CD4-positive, alpha-beta memory T cell (primary cell): ENCODE data around the gene ELP4. TPM values are rescaled to one million over a fixed set of nuclear protein-coding genes. Genes with fewer than 3 reads are reported as not detected.

Experiments
- CTCF ChIA-PET: fragments of 350-600 bp; sonication (Branson Sonifier 250); formaldehyde crosslinking; loops from one replicate; lab custom pipeline; 2021; ENCODE audit warnings: inconsistent platforms; ENCODE audit not compliant: partially characterized antibody; lab: Charles Lee
- POLR2A ChIA-PET: fragments of 350-600 bp; sonication (Branson Sonifier 250); formaldehyde crosslinking; loops from one replicate; lab custom pipeline; 2021; ENCODE audit not compliant: partially characterized antibody; lab: Charles Lee
- DNase-seq, 5 donors: peaks; one replicate each; pipeline versions ENCODE4 v3.0.0 to v3.0.0-alpha.2; 2020 to 2022; ENCODE audit warnings: mixed read lengths in 1 of 5
- H3K27ac ChIP-seq: one replicate; pipeline ENCODE4 v1.7.0; 2013; ENCODE audit warnings: low read depth, low read length
- H3K27me3 ChIP-seq: 2 replicates; pipeline ENCODE4 v1.7.0; 2013; ENCODE audit warnings: mild to moderate bottlenecking, low read length, moderate library complexity; ENCODE audit not compliant: insufficient read depth
- H3K36me3 ChIP-seq: 2 replicates; pipeline ENCODE4 v1.7.0; 2013; ENCODE audit warnings: mild to moderate bottlenecking, low read length, moderate library complexity; ENCODE audit not compliant: insufficient read depth
- H3K4me1 ChIP-seq: 2 replicates; pipeline ENCODE4 v1.7.0; 2013; ENCODE audit warnings: mild to moderate bottlenecking, low read length, moderate library complexity; ENCODE audit not compliant: insufficient read depth
- H3K4me3 ChIP-seq, 2 donors: one replicate each; pipeline ENCODE4 v1.7.0; 2013; ENCODE audit warnings: low read length in 2 of 2, mild to moderate bottlenecking in 1 of 2
- H3K9me3 ChIP-seq, 2 donors: one replicate each; pipeline ENCODE4 v1.7.0; 2013; ENCODE audit warnings: low read length in 2 of 2, control low read depth in 1 of 2; ENCODE audit not compliant: control insufficient read depth in 1 of 2
- H3K27ac Mint-ChIP-seq, 7 donors: one replicate each; pipeline ENCODE4 v1.8.0; 2020 to 2021; ENCODE audit warnings: mixed read lengths in 7 of 7, mild to moderate bottlenecking in 6 of 7, inconsistent platforms in 3 of 7, moderate library complexity in 3 of 7
- H3K27me3 Mint-ChIP-seq, 2 donors: one replicate each; pipeline ENCODE4 v1.8.0; 2020 to 2021; ENCODE audit warnings: mixed read lengths in 2 of 2
- H3K36me3 Mint-ChIP-seq, 2 donors: one replicate each; pipeline ENCODE4 v1.8.0; 2020 to 2021; ENCODE audit warnings: mixed read lengths in 2 of 2, inconsistent platforms in 1 of 2, mild to moderate bottlenecking in 1 of 2
- H3K4me1 Mint-ChIP-seq, 4 donors: one replicate each; pipeline ENCODE4 v1.8.0; 2020 to 2021; ENCODE audit warnings: mixed read lengths in 4 of 4, mild to moderate bottlenecking in 1 of 4
- H3K4me3 Mint-ChIP-seq, 8 donors: one replicate each; pipeline ENCODE4 v1.8.0; 2020 to 2021; ENCODE audit warnings: mixed read lengths in 8 of 8, mild to moderate bottlenecking in 7 of 8, moderate library complexity in 6 of 8, inconsistent platforms in 3 of 8
- H3K9me3 Mint-ChIP-seq, 8 donors: one replicate each; pipeline ENCODE4 v1.8.0; 2020 to 2021; ENCODE audit warnings: mixed read lengths in 8 of 8, mild to moderate bottlenecking in 5 of 8, inconsistent platforms in 3 of 8, moderate library complexity in 1 of 8
- intact Hi-C: fragments of 100-400 bp; cut with micrococcal nuclease; formaldehyde crosslinking; loops from one replicate; pipeline ENCODE4 v1.15.1; 2023
- polyA plus RNA-seq, 2 donors: library from polyadenylated mRNA; unstranded; fragments of 300-500 nt; fragmentation: Illumina TruSeq; gene quantifications; one replicate each; pipeline ENCODE4 v1.2.3, GENCODE V29; 2021
- total RNA-seq, 2 experiments: library from RNA; stranded (reverse); gene quantifications; one replicate each; pipeline ENCODE4 v1.2.3, GENCODE V29; 2021

The ELP4 gene
- total and polyA plus RNA-seq, 4 experiments from 2014 or later = 18.1 to 29.0 (median 19.1) TPM

DNA sequence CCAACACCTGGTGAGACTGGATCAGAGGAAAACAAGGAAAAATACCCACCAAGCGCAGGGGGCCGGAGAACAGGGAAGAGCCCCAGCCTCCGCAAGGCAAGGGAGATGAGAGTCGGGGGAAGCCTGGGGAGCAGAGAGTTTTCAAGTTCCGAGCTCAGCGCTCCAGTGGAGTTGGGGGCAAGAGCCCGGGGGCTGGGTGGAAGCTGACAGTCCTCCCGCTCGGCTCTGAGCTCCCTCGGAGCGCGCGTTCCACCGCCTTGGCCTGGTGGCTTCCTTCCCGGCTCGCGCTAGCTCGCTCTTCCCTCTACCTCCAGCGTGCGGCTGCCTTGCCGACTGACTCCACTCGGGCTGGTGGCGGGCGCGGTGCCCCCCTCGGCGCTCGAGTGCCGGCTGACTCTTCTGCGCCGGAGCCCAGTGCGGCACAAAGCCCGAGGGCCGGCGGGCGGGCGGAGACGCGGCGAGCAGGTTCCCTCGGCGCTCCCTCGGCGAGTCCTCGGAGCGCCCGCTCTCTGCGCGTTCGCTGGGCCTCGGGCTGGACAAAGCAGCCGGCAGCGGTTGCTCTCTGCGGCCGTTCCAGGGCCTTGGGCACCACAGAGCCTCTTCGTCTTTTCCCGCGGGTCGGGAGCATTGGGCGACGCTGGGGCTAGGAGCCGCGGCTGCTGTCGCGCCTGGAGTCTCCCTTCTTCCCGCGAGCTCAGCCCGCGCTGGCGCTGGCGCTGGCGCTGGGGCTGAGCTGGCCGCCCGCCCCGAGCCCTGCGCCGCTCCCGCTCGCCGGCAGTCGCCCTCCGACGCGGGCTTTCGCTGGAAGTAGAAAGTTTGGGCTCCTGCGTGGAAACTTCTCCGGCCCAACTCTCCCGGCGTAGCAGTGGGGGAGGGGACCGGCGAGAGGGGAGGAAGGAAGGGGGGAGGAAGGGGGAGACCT lies 300.6 kb downstream of the ELP4 start:
- Histone ChIP-seq H3K36me3 (no peaks in the 10 kb centered on the region), H3K9me3 (no peaks in the 10 kb centered on the region), H3K4me3 (peak overlapping the region; percentile 23 to 41), H3K27ac (no peak overlapping the region), H3K27me3 (peaks cover 81% of the 10 kb centered on the region), H3K4me1 (peaks cover 56% of the 10 kb centered on the region)
- H3K9me3 Mint-ChIP-seq = peaks cover 3 to 18% (median 9%) of the 10 kb centered on the region in 8 donors
- CTCF ChIA-PET = no interaction called here
- peaks cover 0 to 10% of the 10 kb centered on the region in 2 donors for H3K36me3 Mint-ChIP-seq
- POLR2A ChIA-PET = interaction anchor here (0.6 kb wide), 1 partner anchor 522 kb away, joined by 3 read pairs; no protein-coding TSS in a partner anchor
- H3K27me3 Mint-ChIP-seq = peaks cover 60 to 63% of the 10 kb centered on the region in 2 donors
- intact Hi-C loops = loop anchor here (2.0 kb wide), 1 partner anchor 15 kb away; no protein-coding TSS in a partner anchor
- H3K4me3 Mint-ChIP-seq = peak overlapping the region; percentile 78 to 90 (median 84)
- no peak for DNase-seq
- peak overlapping the region in 1 of 7 donors; percentile 84 for H3K27ac Mint-ChIP-seq
- peaks cover 28 to 68% (median 39%) of the 10 kb centered on the region in 4 donors for H3K4me1 Mint-ChIP-seq

DNA sequence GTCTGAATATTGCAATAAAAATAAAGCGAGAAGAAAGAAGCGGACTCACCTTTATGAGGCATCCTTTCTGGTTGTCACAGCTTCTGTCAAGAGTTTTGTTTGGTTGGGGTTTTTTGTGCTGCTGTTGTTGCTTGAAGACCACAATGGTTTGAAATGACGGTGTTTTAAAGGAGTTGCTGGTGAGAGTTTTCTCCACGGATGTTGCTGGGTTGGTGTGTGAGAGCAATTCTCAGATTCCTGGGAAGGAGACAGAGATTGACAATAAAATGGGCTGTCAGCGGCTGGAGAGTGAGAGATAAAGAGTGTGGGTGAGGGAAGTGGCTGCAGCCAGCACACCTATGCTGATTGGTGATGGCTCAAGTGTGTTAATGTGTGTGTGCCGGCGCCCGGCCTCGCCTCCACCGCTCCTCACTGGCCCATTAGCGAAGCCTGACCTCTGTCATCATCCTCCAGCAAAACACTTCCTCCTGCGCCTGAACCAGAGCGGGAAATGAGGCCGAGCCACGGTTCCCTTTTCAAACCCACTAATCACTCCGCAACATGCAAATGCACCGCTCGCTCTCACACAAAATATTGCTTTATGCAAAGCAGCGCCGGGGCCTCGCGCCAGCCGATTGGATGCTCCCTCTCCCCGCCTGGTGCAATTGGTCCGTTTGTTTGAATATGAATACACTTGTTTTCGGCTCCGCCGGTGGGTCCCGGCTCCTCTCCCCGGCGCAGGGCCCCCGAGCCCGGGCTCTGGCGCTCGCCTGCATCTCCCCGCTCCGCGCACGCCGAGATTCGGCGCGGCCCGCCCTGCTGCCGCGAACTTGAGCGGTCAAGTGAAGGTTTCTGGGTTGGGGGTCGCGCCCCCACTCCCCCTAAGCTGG lies 301.4 kb downstream of the ELP4 start, which contains the start of gene PAX6:
Gene PAX6, minus strand, starts transcription at position 544 of the 869 bp plus-strand sequence. CDS start 4,911 bp downstream, outside the sequence.
- Mint-ChIP-seq H3K4me1 (peaks cover 28 to 74% (median 40%) of the 10 kb centered on the region in 4 donors), H3K9me3 (peaks cover 3 to 18% (median 9%) of the 10 kb centered on the region in 8 donors), H3K4me3 (peak within 1 kb of the TSS; percentile 78 to 93 (median 87)), H3K27me3 (peaks cover 65 to 66% of the 10 kb centered on the region in 2 donors), H3K36me3 (peaks cover 0 to 10% of the 10 kb centered on the region in 2 donors), H3K27ac (peak within 1 kb of the TSS in 2 of 7 donors; percentile 33 to 84)
- intact Hi-C loops = loop anchor here (2.0 kb wide), 1 partner anchor 14 kb away; no protein-coding TSS in a partner anchor
- ChIA-PET CTCF (no interaction called here), POLR2A (interaction anchor here (0.6 kb wide), 1 partner anchor 521 kb away, joined by 3 read pairs; no protein-coding TSS in a partner anchor)
- peak in 3 of 5 donors; percentile 41 to 63 (median 43) for DNase-seq
- Histone ChIP-seq H3K27me3 (peaks cover 77% of the 10 kb centered on the region), H3K4me3 (peak within 1 kb of the TSS; percentile 3 to 41), H3K36me3 (no peaks in the 10 kb centered on the region), H3K27ac (no peak within 1 kb of the TSS), H3K4me1 (peaks cover 57% of the 10 kb centered on the region), H3K9me3 (no peaks in the 10 kb centered on the region)

DNA sequence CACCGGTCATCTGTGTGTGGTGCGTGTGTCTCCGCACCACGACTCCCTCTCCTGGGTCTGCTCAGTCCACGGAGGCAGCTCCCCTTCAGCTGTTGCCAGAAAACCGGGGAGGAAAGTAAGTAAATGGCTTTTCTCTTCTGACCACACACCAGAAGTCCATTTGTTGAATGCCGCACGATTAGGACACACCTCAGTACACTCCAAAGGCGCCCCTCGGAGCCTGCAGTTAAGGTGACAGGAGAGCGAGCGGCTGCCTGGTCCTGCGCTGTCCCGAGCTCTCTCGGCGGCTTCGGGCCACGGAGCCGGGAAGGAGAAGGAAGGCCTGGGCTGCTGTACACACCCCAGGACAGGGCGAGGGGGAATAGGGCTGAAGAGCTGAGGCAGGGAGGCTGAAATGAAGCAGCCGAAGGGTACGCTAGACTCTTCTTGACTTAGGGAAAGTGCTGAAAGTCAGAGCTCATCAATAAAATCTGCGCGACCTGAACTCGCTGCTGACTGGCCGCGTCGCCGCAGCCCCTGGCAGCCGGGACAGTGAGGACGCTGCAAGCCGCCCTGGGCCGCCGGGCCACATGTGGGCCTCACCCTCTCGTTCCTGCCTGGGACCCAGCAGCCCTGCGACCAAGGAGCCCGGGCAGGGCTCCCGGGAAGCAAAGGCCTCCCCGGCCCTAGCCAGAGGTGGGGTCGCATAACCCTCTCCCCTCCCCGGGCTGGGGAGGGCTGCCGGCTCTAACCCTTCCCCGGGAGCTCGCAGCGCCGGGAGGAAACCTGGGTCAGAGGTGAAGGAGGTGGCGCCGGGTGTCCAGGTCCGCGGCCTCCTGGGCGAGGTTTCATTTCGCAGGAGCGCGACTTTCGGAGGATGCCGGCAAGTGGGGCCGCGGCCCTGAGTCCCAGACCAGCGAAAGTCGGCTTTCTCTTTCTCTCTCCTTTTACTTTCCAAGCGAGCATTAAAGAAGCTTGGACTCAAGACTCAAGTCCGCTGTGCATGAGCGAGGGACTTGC lies 303.1 kb downstream of the ELP4 start:
- DNase-seq = no peak
- H3K36me3 Mint-ChIP-seq = peaks cover 0 to 6% of the 10 kb centered on the region in 2 donors
- intact Hi-C loops = no loop called here
- peaks cover 30 to 71% (median 49%) of the 10 kb centered on the region in 4 donors for H3K4me1 Mint-ChIP-seq
- H3K4me1 ChIP-seq = peaks cover 73% of the 10 kb centered on the region
- H3K4me3 ChIP-seq = peak overlapping the region in 1 of 2 donors; percentile 19
- no peaks in the 10 kb centered on the region for H3K36me3 ChIP-seq
- POLR2A ChIA-PET = no interaction called here
- peak overlapping the region in 2 of 7 donors; percentile 23 to 80 for H3K27ac Mint-ChIP-seq
- CTCF ChIA-PET = no interaction called here
- no peak overlapping the region for H3K27ac ChIP-seq
- H3K9me3 ChIP-seq = no peaks in the 10 kb centered on the region
- peaks cover 68% of the 10 kb centered on the region for H3K27me3 ChIP-seq
- peaks cover 0 to 11% (median 6%) of the 10 kb centered on the region in 8 donors for H3K9me3 Mint-ChIP-seq
- peak overlapping the region; percentile 82 to 93 (median 86) for H3K4me3 Mint-ChIP-seq
- peaks cover 60 to 61% of the 10 kb centered on the region in 2 donors for H3K27me3 Mint-ChIP-seq

DNA sequence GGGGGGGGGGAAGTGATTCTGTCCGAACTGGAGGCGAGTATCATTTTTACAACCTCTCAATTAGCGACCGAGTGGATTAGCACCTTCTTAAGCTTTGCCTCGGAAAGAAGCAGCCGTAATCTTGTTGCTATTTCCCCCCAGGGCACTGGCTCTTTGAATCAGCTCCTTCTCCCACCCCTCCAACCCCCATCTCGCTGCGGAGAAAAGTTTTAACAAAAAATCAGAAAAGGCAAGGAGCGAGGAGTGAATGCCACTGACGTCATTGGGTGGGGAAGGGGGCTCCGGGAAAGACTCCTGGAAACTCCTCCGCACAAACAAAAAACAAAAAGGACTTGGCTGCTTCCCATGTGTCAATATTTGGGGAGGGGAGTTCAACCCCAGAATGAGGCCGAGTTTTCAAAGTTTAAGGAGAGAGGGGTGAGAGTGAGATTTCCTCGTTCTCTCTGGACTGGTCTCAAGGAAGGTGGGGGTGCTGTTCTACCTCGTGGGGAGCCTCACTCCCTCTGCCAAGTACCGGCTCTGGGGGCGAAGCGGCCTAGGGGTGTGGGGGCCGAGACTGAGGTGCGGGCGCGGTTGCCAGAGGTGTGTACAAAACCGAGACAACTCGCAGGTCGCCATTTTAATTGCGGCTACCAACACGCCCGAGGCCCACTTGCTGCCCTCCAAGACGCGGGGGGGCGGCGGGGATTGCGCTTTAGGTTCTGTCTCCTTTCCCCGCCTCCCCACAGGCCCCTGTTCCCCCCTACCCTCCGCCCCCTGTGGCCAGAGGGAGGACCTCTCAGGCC lies 304.0 kb downstream of the ELP4 start:
- CTCF ChIA-PET = no interaction called here
- peaks cover 79% of the 10 kb centered on the region for H3K4me1 ChIP-seq
- POLR2A ChIA-PET = no interaction called here

DNA sequence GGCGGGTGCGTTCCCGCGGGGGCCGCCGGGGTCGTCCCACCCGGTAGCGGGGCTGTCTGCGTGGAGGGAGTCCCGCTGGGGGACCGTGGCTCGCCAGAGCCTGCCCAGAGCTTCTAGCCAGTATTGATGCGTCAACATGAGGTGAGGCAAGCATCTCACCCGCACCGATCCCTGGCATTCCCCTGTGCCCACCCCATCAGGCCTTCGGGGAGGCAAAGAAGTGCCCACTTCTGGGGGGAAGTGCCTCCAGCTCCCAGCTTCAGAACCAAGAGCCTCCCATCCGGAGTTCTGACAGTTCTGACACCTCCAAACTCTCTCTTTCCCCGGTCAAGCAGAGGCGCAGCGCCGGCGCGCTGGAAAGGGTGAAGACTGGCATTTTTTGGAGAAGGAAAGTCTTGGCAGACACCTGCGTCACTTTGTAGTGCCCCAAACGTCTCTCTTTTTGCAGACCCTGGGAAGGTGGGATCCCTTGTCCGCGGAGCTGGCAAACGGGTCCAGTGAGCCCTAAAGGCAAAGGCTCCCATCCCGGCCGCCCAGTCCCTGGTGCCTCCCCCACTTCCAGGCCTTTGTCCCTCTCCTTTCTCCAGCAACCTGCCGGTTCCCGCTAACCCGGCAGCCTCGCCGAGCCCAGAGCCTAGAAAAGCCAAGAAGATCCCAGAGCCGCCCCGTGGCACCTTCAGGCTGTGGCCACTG lies 304.8 kb downstream of the ELP4 start:
- peak overlapping the region in 1 of 7 donors; percentile 80 for H3K27ac Mint-ChIP-seq
- H3K4me3 Mint-ChIP-seq = peak overlapping the region in 7 of 8 donors; percentile 30 to 82 (median 70)
- Histone ChIP-seq H3K4me3 (no peak overlapping the region), H3K4me1 (peaks cover 79% of the 10 kb centered on the region), H3K36me3 (no peaks in the 10 kb centered on the region), H3K9me3 (no peaks in the 10 kb centered on the region), H3K27me3 (peaks cover 67% of the 10 kb centered on the region), H3K27ac (no peak overlapping the region)
- intact Hi-C loops = no loop called here
- peaks cover 0 to 4% (median 3%) of the 10 kb centered on the region in 8 donors for H3K9me3 Mint-ChIP-seq
- DNase-seq = no peak
- peaks cover 53% of the 10 kb centered on the region in 2 donors for H3K27me3 Mint-ChIP-seq
- peaks cover 26 to 58% (median 47%) of the 10 kb centered on the region in 4 donors for H3K4me1 Mint-ChIP-seq
- peaks cover 0 to 6% of the 10 kb centered on the region in 2 donors for H3K36me3 Mint-ChIP-seq
- ChIA-PET CTCF (no interaction called here), POLR2A (no interaction called here)

More for the DNA sequence above, 304.0 kb downstream of the ELP4 start:
- H3K27me3 Mint-ChIP-seq = peaks cover 55 to 56% of the 10 kb centered on the region in 2 donors
- intact Hi-C loops = no loop called here
- H3K27ac ChIP-seq = no peak overlapping the region
- peak overlapping the region in 1 of 7 donors; percentile 57 for H3K27ac Mint-ChIP-seq
- peak overlapping the region; percentile 68 to 93 (median 86) for H3K4me3 Mint-ChIP-seq
- peaks cover 0 to 7% (median 4%) of the 10 kb centered on the region in 8 donors for H3K9me3 Mint-ChIP-seq
- peaks cover 30 to 64% (median 53%) of the 10 kb centered on the region in 4 donors for H3K4me1 Mint-ChIP-seq
- DNase-seq = no peak
- peaks cover 68% of the 10 kb centered on the region for H3K27me3 ChIP-seq
- H3K36me3 Mint-ChIP-seq = peaks cover 0 to 6% of the 10 kb centered on the region in 2 donors
- H3K4me3 ChIP-seq = peak overlapping the region in 1 of 2 donors; percentile 27
- H3K9me3 ChIP-seq = no peaks in the 10 kb centered on the region
- H3K36me3 ChIP-seq = no peaks in the 10 kb centered on the region
